HuH-7 (cell line): Measurements from ENCODE around the gene CRYZ.
"Not testable (repeated sequence)": the region's sequence is repeated elsewhere in the genome, so short reads cannot be mapped to it uniquely, and the experiment has no call there.

ENCODE experiments used
- DNase-seq: peaks from one replicate; pipeline ENCODE4 v3.0.0; 2011; ENCODE audit warnings: low spot score

Gene CRYZ

DNA sequence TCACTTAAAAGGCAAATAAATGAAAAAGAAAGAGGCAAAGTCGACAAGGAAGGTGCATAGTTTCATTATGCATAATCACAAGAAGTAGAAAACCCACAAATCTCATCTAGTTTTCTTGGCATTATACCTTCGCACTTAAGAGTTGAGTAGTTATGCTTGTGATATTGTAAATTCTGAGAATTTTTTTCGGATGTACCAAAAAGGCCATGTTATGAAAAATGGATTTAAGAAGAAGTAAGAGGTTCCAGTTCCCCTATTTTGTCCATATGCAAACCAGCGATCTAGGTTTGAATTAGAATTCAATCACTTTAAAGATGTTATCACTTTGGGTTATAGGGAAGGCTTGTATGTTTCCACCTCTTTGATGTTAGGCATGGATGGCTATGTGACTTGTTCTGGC, 51.4 kb downstream of the CRYZ start:
- no peak for DNase-seq

DNA sequence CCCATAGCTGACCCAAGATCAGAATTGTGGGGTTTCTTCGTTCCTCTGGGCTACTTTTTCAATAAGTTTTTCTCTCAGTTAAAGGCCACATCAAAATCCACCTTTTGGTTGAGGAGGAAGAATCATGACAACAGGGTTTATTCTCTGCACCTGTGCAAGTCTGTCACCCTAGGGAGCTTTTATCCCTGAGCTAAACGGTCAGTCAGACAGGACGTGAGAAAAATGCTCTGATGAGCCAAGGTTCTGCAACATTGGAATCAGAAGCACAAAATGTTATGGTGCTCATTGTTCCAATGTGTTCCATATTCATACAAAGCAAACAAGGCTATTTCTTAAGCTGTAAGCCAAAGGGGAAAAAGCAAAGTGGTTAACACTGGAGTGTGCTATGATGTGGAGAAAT, 51.8 kb downstream of the CRYZ start:
- no peak for DNase-seq

DNA sequence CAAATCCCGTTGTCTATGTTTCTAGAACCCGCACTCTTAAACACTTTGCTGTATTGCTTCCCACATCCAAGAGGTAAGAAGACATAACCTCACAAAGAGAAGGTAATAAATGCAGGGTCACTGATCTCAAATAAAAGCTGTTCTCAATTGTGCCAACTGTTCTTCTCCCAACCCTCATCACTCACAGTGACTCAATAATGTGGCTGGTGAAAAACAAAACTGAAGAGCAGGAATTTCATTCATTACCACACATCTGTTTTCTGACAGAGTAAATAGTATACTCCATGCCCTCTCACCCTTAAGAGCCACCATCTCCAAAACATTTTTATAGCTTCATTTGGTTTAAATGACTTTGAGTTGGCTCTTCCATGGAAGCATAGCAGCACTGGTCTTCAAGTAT, 53.0 kb downstream of the CRYZ start:
- DNase-seq = no peak

DNA sequence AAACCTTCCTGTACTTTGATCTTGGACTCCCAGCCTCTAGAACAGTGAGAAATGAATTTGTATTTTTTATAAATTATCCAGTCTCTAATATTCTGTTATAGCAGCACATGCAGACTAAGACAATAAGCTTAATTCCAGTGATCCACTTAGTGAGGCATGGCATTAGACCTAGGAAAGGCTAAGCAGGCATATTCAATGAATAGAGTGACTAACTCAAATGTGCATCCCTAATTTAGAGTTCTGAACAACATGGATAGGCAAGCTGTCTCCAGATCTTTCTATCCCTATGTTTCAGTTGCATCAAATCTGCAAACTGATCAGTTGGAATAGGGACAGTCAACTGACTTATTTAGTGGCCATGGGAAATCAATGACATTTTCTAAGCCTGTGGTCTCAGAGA, 54.9 kb downstream of the CRYZ start:
- DNase-seq = no peak

DNA sequence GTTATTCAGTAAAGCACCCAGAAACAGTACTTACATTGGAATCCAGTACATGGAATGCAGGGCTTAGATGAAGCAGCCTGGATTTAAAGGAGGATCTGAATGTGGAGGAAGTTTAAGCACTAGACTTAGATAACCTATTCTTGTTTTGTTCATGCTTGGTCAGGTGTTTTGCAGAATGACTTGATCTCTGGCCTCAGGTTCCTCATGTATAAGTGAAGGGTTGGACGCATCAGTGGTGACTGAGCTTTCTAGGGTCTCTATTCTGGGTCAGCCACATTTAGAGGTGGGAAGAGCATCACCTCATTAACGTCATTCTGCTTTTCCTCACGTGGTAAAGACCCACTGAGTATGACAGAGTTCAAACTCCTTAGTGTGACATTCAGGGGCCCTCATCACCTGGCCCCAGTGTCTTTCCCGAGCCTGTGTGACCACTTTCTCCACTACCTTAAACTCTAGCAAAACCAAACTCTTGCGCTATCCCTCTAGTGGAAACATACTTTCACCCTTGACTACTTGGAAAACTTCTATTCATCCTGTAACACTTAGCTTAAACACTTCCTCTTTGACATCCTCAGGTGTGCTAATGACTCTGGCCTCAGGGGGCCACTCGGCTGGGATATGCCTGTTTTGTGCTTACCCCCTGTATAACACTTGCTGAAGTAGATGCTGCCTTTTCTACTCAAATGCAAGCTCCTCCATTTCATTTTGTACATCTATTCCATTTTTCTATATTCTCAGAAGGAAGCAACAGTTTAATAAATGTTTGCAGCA, 58.4 kb downstream of the CRYZ start:
- DNase-seq = no peak

DNA sequence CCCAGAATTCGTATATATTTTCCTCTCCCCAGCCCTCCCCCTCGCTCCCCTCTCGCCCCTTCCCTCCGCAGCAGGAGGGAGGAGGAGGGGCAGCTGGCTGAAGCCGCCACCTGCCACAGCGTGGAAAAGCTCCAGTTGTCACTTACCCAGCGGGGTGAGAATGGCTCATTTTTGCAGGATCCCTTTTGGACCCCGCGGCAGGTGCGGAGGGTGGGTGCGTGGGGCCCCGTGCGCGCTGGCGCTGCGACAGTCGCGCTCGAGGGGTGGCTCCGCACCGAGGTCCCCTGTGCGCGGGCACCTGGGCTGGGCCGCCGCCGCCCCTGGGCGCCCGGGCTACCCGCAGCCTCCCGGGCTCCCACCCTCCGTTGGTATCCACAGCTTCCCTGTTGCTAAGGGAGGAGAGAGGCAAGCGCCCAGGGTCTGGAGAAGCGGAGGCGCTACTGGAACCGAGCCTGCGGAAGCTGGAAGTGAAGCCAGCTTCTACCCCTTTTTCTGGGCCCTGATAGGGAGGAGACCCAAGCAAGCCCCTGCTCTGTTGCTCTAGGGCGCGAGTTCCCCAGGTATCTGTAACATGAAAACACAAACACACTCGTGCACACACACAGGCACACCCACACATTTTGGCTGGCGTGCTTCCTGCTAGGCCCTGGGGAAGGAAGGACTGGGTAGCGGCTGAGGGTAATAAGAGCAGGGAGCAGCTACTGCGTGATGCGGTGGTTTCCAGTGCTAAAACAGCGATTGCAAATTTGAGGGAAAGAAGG, 59.3 kb downstream of the CRYZ start, which contains the start of gene ERICH3:
Gene ERICH3, minus strand, starts transcription at position 442 of the 761 bp plus-strand sequence. Its CDS starts 273 bp downstream, at position 169.
- no peak for DNase-seq

DNA sequence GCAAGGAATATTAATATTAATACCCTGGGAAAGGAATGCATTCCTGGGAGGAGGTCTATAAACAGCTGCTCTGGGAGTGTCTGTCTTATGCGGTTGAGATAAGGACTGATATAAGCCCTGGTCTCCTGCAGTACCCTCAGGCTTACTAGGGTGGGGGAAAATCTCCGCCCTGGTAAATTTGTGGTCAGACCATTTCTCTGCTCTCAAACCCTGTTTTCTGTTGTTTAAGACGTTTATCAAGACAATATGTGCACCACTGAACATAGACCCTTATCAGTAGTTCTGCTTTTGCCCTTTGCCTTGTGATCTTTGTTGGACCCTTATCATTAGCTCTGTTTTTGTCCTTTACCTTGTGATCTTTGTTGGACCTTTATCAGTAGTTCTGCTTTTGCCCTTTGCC, 62.0 kb downstream of the CRYZ start:
- DNase-seq = not testable (repeated sequence)
